Transverse colon (tissue), 4 donors: ENCODE results near the gene DPEP2NB. TPM values are rescaled to one million over a fixed set of nuclear protein-coding genes. Genes with fewer than 3 reads are reported as not detected.
"Not testable (repeated sequence)": the region's sequence is repeated elsewhere in the genome, so short reads cannot be mapped to it uniquely, and the experiment has no call there.

ENCODE experiments used
- DNase-seq: peaks from one replicate; pipeline ENCODE4 v3.0.0-alpha.2; 2019
- H3K27ac ChIP-seq, 4 donors: fragments of 200-600 bp; sonication (generic); 2 replicates each; pipeline ENCODE4 v1.5.1; 2016 to 2018; ENCODE audit warnings: inconsistent platforms in 4 of 4
- H3K27me3 ChIP-seq: fragments of 200-600 bp; sonication (generic); 2 replicates; pipeline ENCODE4 v1.5.1; 2017; ENCODE audit warnings: inconsistent platforms
- H3K36me3 ChIP-seq, 4 donors: fragments of 200-600 bp; sonication (generic); 2 replicates each; pipeline ENCODE4 v1.5.1; 2017 to 2019; ENCODE audit warnings: inconsistent platforms in 4 of 4
- H3K4me1 ChIP-seq, 4 donors: fragments of 200-600 bp; sonication (generic); 2 replicates each; pipeline ENCODE4 v1.5.1; 2017 to 2020; ENCODE audit warnings: inconsistent platforms in 4 of 4
- H3K4me3 ChIP-seq, 4 donors: fragments of 200-600 bp; sonication (generic); 1 replicate in 1 of 4; 2 replicates in 3 of 4; pipeline versions ENCODE4 v1.5.1 to v1.6.1; 2017 to 2019; ENCODE audit warnings: inconsistent platforms in 4 of 4
- H3K9me3 ChIP-seq, 2 donors: fragments of 200-600 bp; sonication (generic); 2 replicates each; pipeline ENCODE4 v1.5.1; 2017 to 2019; ENCODE audit warnings: inconsistent platforms in 2 of 2
- CTCF ChIP-seq, 5 experiments: fragments of 200-600 bp in 3 of 5; fragments of 450-650 bp in 2 of 5; sonication (generic) in 3 of 5; IDR thresholded peaks; 1 replicate in 2 of 5; 2 replicates in 3 of 5; pipeline ENCODE4 v1.5.1; 2016 to 2017; ENCODE audit warnings: antibody characterized with exemption in 5 of 5, inconsistent platforms in 3 of 5, mild to moderate bottlenecking in 2 of 5, moderate library complexity in 1 of 5
- EP300 ChIP-seq: sonication (generic); formaldehyde crosslinking; IDR thresholded peaks from one replicate; pipeline ENCODE4 v1.6.1; 2017; ENCODE audit warnings: antibody characterized with exemption, low read depth
- POLR2A ChIP-seq: fragments of 450-650 bp; IDR thresholded peaks from one replicate; pipeline ENCODE4 v1.6.1; 2016; ENCODE audit warnings: antibody characterized with exemption, mild to moderate bottlenecking, moderate library complexity
- POLR2AphosphoS5 ChIP-seq, 3 donors: sonication (generic); formaldehyde crosslinking; IDR thresholded peaks; one replicate each; pipeline ENCODE4 v1.6.1; 2016; ENCODE audit warnings: antibody characterized with exemption in 3 of 3
- WGBS, 2 donors: methylation state at CpG; one replicate each; pipeline ENCODE4 v1.1.5; 2018; ENCODE audit warnings: low coverage in 1 of 2; 5-methylcytosine and 5-hydroxymethylcytosine counted together
- in situ Hi-C, 4 donors: fragments of 200-750 bp; cut with MboI; loops; one replicate each; pipeline versions ENCODE4 v1.15.0 to v1.15.1; 2017; ENCODE audit warnings: low sequenced_read_pairs in 3 of 4, low pct_ligation_motif_present in 1 of 4, low pct_unique_long_range_greater_than_20kb in 1 of 4
- intact Hi-C: fragments of 100-400 bp; cut with DNase I; formaldehyde crosslinking; loops from one replicate; pipeline ENCODE4 v1.15.1; 2023; ENCODE audit warnings: low total_unique reads
- total RNA-seq, 4 donors: library from RNA; depleted of rRNA; stranded (reverse); fragments of >200 nt; gene quantifications; one replicate each; pipeline ENCODE4 v1.1.0, GENCODE V29; 2016

Gene DPEP2NB
- total RNA-seq, 4 donors from 2014 or later = not detected

GRCh38 chr16:68003031-68003430, 12.7 kb downstream of the DPEP2NB start:
- H3K27ac ChIP-seq = no peak overlapping the region
- H3K4me3 ChIP-seq = no peak overlapping the region
- H3K36me3 ChIP-seq = no peaks in the 10 kb centered on the region
- no peak for DNase-seq
- WGBS, 2 donors = 87 to 88% methylated on average over 4 of the region's 4 CpGs
- H3K27me3 ChIP-seq = no peaks in the 10 kb centered on the region
- TF ChIP-seq POLR2AphosphoS5 (IDR thresholded peaks at IDR 0.05) = no peak
- peaks cover 0 to 16% (median 0%) of the 10 kb centered on the region in 4 donors for H3K4me1 ChIP-seq
- H3K9me3 ChIP-seq = no peaks in the 10 kb centered on the region
- intact Hi-C loops (no loop called here), in situ Hi-C loops (no loop called here)

GRCh38 chr16:68000450-68000849, 15.3 kb downstream of the DPEP2NB start:
- H3K4me1 ChIP-seq = peaks cover 0 to 15% (median 0%) of the 10 kb centered on the region in 4 donors
- peak overlapping the region; percentile 61 to 69 (median 66) for H3K27ac ChIP-seq
- DNase-seq = no peak
- H3K9me3 ChIP-seq = no peaks in the 10 kb centered on the region
- no peaks in the 10 kb centered on the region for H3K36me3 ChIP-seq
- no peak overlapping the region for H3K4me3 ChIP-seq
- TF ChIP-seq CTCF (IDR thresholded peaks at IDR 0.05) (no peak), POLR2AphosphoS5 (IDR thresholded peaks at IDR 0.05) (no peak), EP300 (no peak), POLR2A (no peak)
- in situ Hi-C loops = no loop called here
- no peaks in the 10 kb centered on the region for H3K27me3 ChIP-seq
- WGBS, 2 donors = 0 to 46% methylated on average over 1 to 3 of the region's 3 CpGs
- intact Hi-C loops = no loop called here

- in situ Hi-C loops (loop anchor here in 1 of 4 donors (10.0 kb wide), 1 partner anchor 45 kb away; no protein-coding TSS in a partner anchor), intact Hi-C loops (no loop called here)
- no peak overlapping the region for H3K4me3 ChIP-seq
- no peak for DNase-seq
- H3K9me3 ChIP-seq = no peaks in the 10 kb centered on the region
- no peaks in the 10 kb centered on the region for H3K36me3 ChIP-seq
- WGBS, 2 donors = 66% methylated on average over 2 of the region's 2 CpGs; no CpG with 5 or more reads in 1 of the 2 donors
- peaks cover 0 to 11% (median 0%) of the 10 kb centered on the region in 4 donors for H3K4me1 ChIP-seq
- TF ChIP-seq EP300 (no peak), POLR2A (no peak)
- H3K27ac ChIP-seq = peak overlapping the region; percentile 61 to 69 (median 66)
- H3K27me3 ChIP-seq = no peaks in the 10 kb centered on the region
Measured at GRCh38 chr16:67999985-68000384, 15.7 kb downstream of the DPEP2NB start.

- in situ Hi-C loops = loop anchor here in 1 of 4 donors (10.0 kb wide), 1 partner anchor 46 kb away; no protein-coding TSS in a partner anchor
- not testable (repeated sequence) for H3K9me3 ChIP-seq
- peak within 1 kb of the TSS; percentile 61 to 69 (median 66) for H3K27ac ChIP-seq
Measured at GRCh38 chr16:67998779-67999688, 16.7 kb downstream of the DPEP2NB start, which contains the start of gene DPEP2. Gene DPEP2, minus strand, starts transcription at chr16:67999484. Its CDS starts 6,272 bp downstream, at chr16:67993212.

GRCh38 chr16:67998231-67998778, 17.4 kb downstream of the DPEP2NB start:
- H3K27me3 ChIP-seq, intact Hi-C loops, H3K4me3 ChIP-seq, H3K9me3 ChIP-seq, H3K36me3 ChIP-seq, DNase-seq: not testable (repeated sequence)
- in situ Hi-C loops = loop anchor here in 1 of 4 donors (10.0 kb wide), 1 partner anchor 46 kb away; no protein-coding TSS in a partner anchor
- Histone ChIP-seq H3K4me1 (peaks cover 5 to 15% (median 6%) of the 10 kb centered on the region in 4 donors), H3K27ac (peak overlapping the region in 1 of 4 donors; percentile 67)
- whole genome bisulfite sequencing, 2 donors = 94% methylated on average over 24 of the region's 36 CpGs; no CpG with 5 or more reads in 1 of the 2 donors

More at GRCh38 chr16:67998779-67999688, 16.7 kb downstream of the DPEP2NB start, which contains the start of gene DPEP2:
- H3K36me3 ChIP-seq, H3K27me3 ChIP-seq, H3K4me1 ChIP-seq, intact Hi-C loops: not testable (repeated sequence)
- peak within 1 kb of the TSS in 1 of 4 donors; percentile 32 for H3K4me3 ChIP-seq
- DNase-seq = peak; percentile 33
- peak; percentile 50 for TF ChIP-seq POLR2A
- peak in 2 of 3 donors; percentile 22 to 55 for TF ChIP-seq POLR2AphosphoS5 (IDR thresholded peaks at IDR 0.05)
- WGBS, 2 donors = 8 to 68% methylated on average over 2 to 18 of the region's 18 CpGs
